ENCODE measurements around the gene RAB26. TPM values are rescaled to one million over a fixed set of nuclear protein-coding genes. Genes with fewer than 3 reads are reported as not detected.
A peak's percentile ranks its signal among the peaks of the same experiment; 100 is the strongest.

The RAB26 gene
- total and polyA plus RNA-seq, 2 of the 13 experiments (the other 11 are each of a cell fraction or from before 2014, with no cell fraction given): 0.86 to 3.6 TPM

DNA sequence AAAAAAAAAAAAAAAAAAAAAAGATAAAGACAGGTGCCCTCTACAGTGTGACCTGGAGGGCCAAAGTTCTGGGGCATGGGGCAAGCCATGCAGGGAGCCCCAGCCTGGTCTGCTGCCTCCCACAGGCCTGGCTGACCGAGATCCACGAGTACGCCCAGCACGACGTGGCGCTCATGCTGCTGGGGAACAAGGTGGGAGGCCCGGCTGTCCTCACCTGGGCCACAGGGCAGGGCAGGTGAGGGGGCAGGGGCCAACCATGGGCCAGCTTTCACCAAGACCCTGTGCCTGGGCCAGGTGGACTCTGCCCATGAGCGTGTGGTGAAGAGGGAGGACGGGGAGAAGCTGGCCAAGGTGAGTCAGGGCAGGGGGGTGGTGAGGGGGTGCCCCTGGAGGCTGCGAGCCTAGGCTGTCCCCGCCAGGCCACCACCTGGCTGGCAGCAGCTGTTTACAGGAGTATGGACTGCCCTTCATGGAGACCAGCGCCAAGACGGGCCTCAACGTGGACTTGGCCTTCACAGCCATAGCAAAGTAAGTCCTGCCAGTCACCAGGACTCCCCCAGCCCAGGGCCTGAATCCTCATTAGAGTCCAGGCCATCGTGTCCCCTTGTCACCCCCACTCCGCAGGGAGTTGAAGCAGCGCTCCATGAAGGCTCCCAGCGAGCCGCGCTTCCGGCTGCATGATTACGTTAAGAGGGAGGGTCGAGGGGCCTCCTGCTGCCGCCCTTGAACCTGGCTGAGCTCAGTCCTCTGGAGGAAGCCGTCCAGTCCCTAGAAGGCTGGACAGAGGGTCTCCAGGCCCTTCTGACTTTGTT, 4.5 kb downstream of the RAB26 start (continued):
- TF ChIP-seq SOX5 (CRISPR knock-in tag; IDR thresholded peaks at IDR 0.05; ENCODE audit: borderline replicate concordance): no peak
- TF ChIP-seq E2F1 (CRISPR knock-in tag; IDR thresholded peaks at IDR 0.05): no peak
- no peak for TF ChIP-seq SYNCRIP (IDR thresholded peaks at IDR 0.05; ENCODE audit: insufficient read depth, low read depth, low read length)
- no peak for TF ChIP-seq PHF5A (CRISPR knock-in tag; IDR thresholded peaks at IDR 0.05; ENCODE audit: low read depth, unreplicated experiment)
- no peak; the same call in 1 of the 2 replicates for TF ChIP-seq CSRNP1 (CRISPR knock-in tag; IDR thresholded peaks at IDR 0.05)
- TF ChIP-seq GPBP1L1 (CRISPR knock-in tag; IDR thresholded peaks at IDR 0.05): no peak
- TF ChIP-seq ZNF207 (IDR thresholded peaks at IDR 0.05; ENCODE audit: borderline replicate concordance): no peak
- no peak for TF ChIP-seq SAFB2 (CRISPR knock-in tag; IDR thresholded peaks at IDR 0.05; ENCODE audit: borderline replicate concordance, low read depth)
- peak; percentile 77; the same call in 1 of the 2 replicates for TF ChIP-seq ESRRA (CRISPR knock-in tag; IDR thresholded peaks at IDR 0.05; ENCODE audit: low read depth)
- TF ChIP-seq KDM5B (CRISPR knock-in tag; IDR thresholded peaks at IDR 0.05; ENCODE audit: borderline replicate concordance): no peak
- TF ChIP-seq, protein P1, sequence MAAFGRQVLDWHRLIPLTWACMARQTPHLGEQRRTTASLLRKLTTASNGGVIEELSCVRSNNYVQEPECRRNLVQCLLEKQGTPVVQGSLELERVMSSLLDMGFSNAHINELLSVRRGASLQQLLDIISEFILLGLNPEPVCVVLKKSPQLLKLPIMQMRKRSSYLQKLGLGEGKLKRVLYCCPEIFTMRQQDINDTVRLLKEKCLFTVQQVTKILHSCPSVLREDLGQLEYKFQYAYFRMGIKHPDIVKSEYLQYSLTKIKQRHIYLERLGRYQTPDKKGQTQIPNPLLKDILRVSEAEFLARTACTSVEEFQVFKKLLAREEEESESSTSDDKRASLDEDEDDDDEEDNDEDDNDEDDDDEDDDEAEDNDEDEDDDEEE (CRISPR knock-in tag; IDR thresholded peaks at IDR 0.05): no peak
- TF ChIP-seq CREBL2 (CRISPR knock-in tag; IDR thresholded peaks at IDR 0.05; ENCODE audit: borderline replicate concordance): no peak
- TF ChIP-seq SRSF1 (optimal IDR thresholded peaks at IDR 0.05; ENCODE audit: low read depth, low read length): no peak
- no peak; the same call in 1 of the 2 replicates for TF ChIP-seq ZC3H13 (CRISPR knock-in tag; IDR thresholded peaks at IDR 0.05)
- TF ChIP-seq, protein P2, sequence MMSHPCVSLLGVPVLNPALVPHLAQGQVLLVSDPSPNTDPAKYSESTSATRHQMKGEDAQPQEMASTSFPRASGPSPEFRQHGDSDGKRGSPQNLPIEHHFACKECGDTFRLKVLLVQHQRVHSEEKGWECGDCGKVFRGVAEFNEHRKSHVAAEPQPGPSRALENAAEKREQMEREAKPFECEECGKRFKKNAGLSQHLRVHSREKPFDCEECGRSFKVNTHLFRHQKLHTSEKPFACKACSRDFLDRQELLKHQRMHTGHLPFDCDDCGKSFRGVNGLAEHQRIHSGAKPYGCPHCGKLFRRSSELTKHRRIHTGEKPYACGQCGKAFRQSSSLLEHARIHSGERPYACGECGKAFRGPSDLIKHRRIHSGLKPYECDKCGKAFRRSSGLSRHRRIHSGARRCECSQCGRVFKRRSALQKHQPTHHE (CRISPR knock-in tag; IDR thresholded peaks at IDR 0.05; ENCODE audit: borderline replicate concordance): no peak
- TF ChIP-seq PHF8 (CRISPR knock-in tag; IDR thresholded peaks at IDR 0.05): peak; percentile 59
- TF ChIP-seq PRMT3 (CRISPR knock-in tag; IDR thresholded peaks at IDR 0.05; ENCODE audit: borderline replicate concordance, low read depth): no peak
- no peak for TF ChIP-seq ZNF678 (CRISPR knock-in tag; IDR thresholded peaks at IDR 0.05)
- TF ChIP-seq ZNF530 (CRISPR knock-in tag; IDR thresholded peaks at IDR 0.05; ENCODE audit: low read depth): no peak
- no peak for TF ChIP-seq DPF2 (CRISPR knock-in tag; IDR thresholded peaks at IDR 0.05; ENCODE audit: borderline replicate concordance, low read depth)
- TF ChIP-seq ZNF496 (CRISPR knock-in tag; IDR thresholded peaks at IDR 0.05; ENCODE audit: insufficient replicate concordance): no peak
- peak; percentile 39; the same call in 1 of the 2 replicates for TF ChIP-seq ZNF768 (CRISPR knock-in tag; IDR thresholded peaks at IDR 0.05)
